ENCODE results near the gene ATP8B4.

DNA sequence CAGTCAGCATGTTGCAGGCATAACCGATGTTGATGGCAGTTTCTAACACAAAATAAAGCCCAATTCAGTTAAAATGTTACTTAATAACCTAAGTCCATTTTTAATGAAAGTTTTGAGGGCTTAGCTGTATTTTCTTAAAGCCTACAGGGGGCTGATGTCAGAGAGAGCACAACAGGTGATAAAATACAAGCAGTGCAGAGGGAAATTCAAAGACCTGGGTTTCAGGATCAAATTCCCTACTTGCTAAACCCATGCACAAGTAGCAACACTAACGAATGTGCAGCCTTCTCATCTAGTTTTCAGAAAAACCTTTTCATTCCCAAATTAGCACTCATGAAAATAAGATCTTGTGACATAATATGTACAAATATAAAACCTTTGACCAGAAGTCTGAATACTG, 202.0 kb downstream of the ATP8B4 start:
- no peak for TF ChIP-seq CTCF (IDR thresholded peaks at IDR 0.05; ENCODE audit: extremely low read depth in 1 of 2, insufficient read depth in 1 of 2, low read depth in 1 of 2, low read length in 2 of 2)
- TF ChIP-seq EZH2 (IDR thresholded peaks at IDR 0.05; ENCODE audit: borderline replicate concordance, low read depth, low read length, severe bottlenecking) = no peak
- TF ChIP-seq GATA2 (IDR thresholded peaks at IDR 0.05; ENCODE audit: insufficient read depth, insufficient read length, low read depth, low read length) = no peak

Data from endothelial cell of umbilical vein (primary cell).